ENCODE data around the gene DMGDH.

Gene DMGDH

DNA sequence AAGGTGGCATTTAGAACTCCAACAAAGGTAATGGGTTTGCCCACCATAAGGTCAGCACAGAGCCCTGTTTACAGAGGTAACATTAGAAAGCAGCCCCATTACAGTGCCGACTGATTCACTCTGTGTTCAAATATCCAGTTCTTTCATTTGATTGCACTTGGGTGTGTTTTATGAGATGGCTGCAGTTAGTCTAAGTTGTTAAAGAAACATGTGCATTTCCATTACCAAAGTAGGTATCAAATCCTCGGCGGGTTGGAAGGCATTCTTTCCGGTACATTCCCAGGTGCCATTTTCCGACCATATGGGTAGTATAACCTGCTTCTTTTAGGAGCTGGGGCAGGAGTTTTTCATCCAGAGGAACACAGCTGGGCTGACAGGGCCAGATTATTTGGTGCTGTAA, 100.7 kb downstream of the DMGDH start:
- DNase-seq (ENCODE audit: low spot score), result no peak
- in situ Hi-C loops (cut with MboI; ENCODE audit: low pct_unique_long_range_greater_than_20kb, low sequenced_read_pairs, unreplicated experiment), result loop anchor here (10.0 kb wide), 1 partner anchor 74 kb away; no protein-coding TSS in a partner anchor
- TF ChIP-seq, protein P1, sequence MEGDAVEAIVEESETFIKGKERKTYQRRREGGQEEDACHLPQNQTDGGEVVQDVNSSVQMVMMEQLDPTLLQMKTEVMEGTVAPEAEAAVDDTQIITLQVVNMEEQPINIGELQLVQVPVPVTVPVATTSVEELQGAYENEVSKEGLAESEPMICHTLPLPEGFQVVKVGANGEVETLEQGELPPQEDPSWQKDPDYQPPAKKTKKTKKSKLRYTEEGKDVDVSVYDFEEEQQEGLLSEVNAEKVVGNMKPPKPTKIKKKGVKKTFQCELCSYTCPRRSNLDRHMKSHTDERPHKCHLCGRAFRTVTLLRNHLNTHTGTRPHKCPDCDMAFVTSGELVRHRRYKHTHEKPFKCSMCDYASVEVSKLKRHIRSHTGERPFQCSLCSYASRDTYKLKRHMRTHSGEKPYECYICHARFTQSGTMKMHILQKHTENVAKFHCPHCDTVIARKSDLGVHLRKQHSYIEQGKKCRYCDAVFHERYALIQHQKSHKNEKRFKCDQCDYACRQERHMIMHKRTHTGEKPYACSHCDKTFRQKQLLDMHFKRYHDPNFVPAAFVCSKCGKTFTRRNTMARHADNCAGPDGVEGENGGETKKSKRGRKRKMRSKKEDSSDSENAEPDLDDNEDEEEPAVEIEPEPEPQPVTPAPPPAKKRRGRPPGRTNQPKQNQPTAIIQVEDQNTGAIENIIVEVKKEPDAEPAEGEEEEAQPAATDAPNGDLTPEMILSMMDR (IDR thresholded peaks at IDR 0.05; ENCODE audit: extremely low read depth, insufficient read depth, missing control alignments), result no peak

DNA sequence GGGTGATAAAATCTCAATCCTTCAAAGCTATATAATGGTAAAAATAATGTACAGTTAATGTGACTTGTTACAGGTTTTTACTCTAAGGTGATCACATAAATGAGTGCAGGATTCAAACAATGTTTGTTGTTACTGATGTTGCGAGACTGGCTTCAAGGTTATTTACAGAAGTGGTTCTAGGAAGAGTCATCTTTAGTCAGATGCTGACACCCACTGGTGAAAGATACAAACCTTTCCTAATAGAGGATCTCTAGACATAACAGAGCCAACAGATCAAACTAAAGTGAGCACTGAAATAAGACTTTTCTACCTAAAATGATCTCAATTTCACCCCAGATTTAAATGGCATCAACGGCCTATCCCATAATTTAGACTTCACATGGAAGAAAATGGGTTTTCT, 104.6 kb downstream of the DMGDH start:
- TF ChIP-seq, protein P1 (IDR thresholded peaks at IDR 0.05; ENCODE audit: extremely low read depth, insufficient read depth, missing control alignments), result peak; percentile 57
- in situ Hi-C loops (cut with MboI; ENCODE audit: low pct_unique_long_range_greater_than_20kb, low sequenced_read_pairs, unreplicated experiment), result loop anchor here (10.0 kb wide), 1 partner anchor 70 kb away; no protein-coding TSS in a partner anchor
- peak; percentile 34 for DNase-seq (ENCODE audit: low spot score)

DNA sequence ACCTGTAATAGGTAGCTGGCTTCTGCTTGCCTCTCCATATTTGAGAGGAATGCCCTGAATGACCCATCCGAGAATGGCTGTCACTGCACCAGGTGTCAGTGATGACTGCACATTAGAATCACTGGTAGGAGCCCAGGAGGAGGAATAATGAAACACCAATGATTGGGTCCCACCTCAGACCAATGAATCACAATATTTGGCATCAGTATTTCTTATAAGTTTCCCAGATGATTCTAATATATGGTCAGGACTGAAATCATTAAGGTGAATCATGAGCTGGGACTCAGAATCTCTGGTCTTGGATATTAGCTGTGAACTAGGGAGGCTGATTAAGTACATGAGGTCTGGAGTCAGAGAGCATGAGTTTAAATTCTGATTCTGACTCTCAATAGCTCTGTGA, 107.7 kb downstream of the DMGDH start:
- TF ChIP-seq, protein P1 (IDR thresholded peaks at IDR 0.05; ENCODE audit: extremely low read depth, insufficient read depth, missing control alignments), result no peak
- in situ Hi-C loops (cut with MboI; ENCODE audit: low pct_unique_long_range_greater_than_20kb, low sequenced_read_pairs, unreplicated experiment), result loop anchor here (10.0 kb wide), 1 partner anchor 67 kb away; no protein-coding TSS in a partner anchor
- no peak for DNase-seq (ENCODE audit: low spot score)

DNA sequence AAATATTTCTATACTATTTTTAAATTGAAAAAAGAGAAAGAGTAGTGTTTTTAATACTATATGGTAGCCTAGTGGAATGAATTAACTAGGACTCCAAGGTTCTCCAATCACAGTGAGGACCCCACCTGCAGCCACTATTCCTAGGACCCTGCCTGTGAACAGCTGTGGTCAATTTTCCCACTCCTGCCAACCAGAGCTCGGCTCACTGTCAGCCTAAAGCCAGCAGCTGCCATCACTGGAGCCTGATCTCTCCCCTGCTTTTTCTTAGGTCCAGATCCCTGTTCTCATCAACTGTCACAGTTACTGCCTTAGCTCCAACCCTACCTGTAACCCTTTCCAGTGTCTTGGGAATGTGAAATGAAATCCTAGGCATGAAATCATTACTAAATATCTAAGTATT, 109.7 kb downstream of the DMGDH start:
- DNase-seq (ENCODE audit: low spot score), result no peak
- in situ Hi-C loops (cut with MboI; ENCODE audit: low pct_unique_long_range_greater_than_20kb, low sequenced_read_pairs, unreplicated experiment), result loop anchor here (10.0 kb wide), 1 partner anchor 65 kb away; no protein-coding TSS in a partner anchor
- TF ChIP-seq, protein P1 (IDR thresholded peaks at IDR 0.05; ENCODE audit: extremely low read depth, insufficient read depth, missing control alignments), result no peak

DNA sequence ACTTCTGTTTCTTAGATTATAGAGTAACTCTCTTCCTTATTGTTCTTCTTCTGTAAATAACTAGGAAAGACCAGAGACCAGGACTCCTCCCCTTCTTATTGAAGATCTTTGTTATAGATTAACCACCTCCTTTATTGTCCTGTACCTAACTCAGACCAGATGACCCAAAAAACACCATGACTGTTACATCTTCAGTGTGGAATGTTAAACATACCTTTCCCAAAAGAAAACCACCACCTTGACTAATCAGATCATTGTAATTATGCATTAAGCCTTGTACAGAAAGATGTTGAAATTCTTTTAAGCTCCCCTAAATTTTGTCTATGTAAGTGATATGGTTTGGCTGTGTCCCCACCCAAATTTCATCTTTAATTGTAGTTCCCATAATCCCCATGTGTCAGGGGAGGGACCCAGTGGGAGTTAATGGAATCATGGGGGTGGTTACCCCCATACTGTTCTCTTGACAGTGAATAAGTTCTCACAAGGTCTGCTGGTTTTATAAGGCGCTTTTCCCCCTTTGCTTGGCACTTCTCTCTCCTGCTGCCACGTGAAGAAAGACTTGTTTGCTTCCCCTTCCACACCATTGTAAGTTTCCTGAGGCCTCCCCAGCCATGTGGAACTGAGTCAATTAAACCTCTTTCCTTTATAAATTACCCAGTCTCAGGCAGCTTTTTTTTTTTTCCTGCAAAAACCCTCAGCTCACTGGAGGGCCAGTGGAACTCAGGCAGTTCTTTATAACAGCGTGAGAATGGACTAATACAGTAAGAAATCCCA, 110.6 kb downstream of the DMGDH start:
- TF ChIP-seq, protein P1 (IDR thresholded peaks at IDR 0.05; ENCODE audit: extremely low read depth, insufficient read depth, missing control alignments), result no peak
- DNase-seq (ENCODE audit: low spot score), result no peak
- in situ Hi-C loops (cut with MboI; ENCODE audit: low pct_unique_long_range_greater_than_20kb, low sequenced_read_pairs, unreplicated experiment), result no loop called here

DNA sequence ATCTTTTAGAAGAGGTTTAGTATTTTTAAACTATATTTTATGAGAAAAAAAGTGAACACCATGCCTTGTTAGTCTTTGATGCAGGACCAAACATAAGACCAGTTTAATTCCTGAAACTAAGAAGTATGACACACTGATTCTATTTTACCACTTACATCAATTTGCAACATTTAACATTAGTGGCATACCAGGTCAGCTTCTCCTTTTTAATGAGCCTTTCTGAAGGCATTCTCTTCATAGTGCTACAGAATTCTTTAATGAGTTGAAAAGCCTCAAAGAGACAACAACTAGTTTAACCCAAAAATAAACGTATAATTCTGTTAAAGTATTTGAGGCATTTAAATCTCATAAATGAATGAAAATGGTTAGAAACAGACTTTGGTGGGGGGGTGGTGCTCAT, 112.6 kb downstream of the DMGDH start:
- DNase-seq (ENCODE audit: low spot score), result no peak
- TF ChIP-seq, protein P1 (IDR thresholded peaks at IDR 0.05; ENCODE audit: extremely low read depth, insufficient read depth, missing control alignments), result no peak
- in situ Hi-C loops (cut with MboI; ENCODE audit: low pct_unique_long_range_greater_than_20kb, low sequenced_read_pairs, unreplicated experiment), result no loop called here

Data from GM13977 (cell line).